ENCODE data around the gene ZNF500. TPM values are rescaled to one million over a fixed set of nuclear protein-coding genes. Genes with fewer than 3 reads are reported as not detected.
A peak's percentile ranks its signal among the peaks of the same experiment; 100 is the strongest.

Gene ZNF500
- total and polyA plus RNA-seq, 2 donors (not counting 3 experiments of a cell fraction or from before 2014, with no cell fraction given) = 8.6 to 13.5 TPM

DNA sequence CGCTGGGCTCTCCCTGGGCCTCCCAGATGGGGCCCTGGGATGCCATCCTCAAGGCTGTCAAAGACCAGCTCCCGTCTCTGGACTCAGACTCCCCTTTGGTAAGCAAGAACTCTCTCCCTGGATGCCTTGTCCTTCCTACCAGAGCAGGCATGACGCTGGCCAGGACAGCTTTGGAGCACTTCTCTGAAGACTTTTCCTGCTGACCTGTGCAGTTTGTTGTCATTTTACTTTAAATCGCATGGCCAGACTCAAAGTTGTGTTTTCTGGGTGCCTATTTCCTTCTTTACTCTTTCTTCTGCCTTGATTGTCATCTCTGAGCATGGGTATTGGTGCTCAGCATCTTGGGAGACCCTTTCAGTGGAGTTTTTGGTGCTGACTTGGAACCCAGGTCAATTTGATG is 30.4 kb downstream of the ZNF500 start:
- Histone ChIP-seq H2AFZ (ENCODE audit: low read depth, low read length) (no peak overlapping the region), H4K20me1 (replicated peaks; ENCODE audit: control insufficient read depth, extremely low read depth, insufficient read depth, low read length) (no peaks in the 10 kb centered on the region), H3K4me2 (ENCODE audit: insufficient read depth, low read length) (no peak overlapping the region), H3K4me3 (replicated peaks in 1 of 3; ENCODE audit: insufficient read depth in 1 of 3, low read depth in 1 of 3, low read length in 3 of 3) (no peak overlapping the region), H3K36me3 (ENCODE audit: control insufficient read depth in 2 of 2, extremely low read depth in 1 of 2, insufficient read depth in 2 of 2, low read length in 2 of 2) (no peaks in the 10 kb centered on the region), H3K27ac (ENCODE audit: insufficient read depth, low read depth, low read length) (no peak overlapping the region), H3K9me1 (replicated peaks; ENCODE audit: control insufficient read depth, extremely low read depth, insufficient read depth, low read length) (no peaks in the 10 kb centered on the region), H3K27me3 (ENCODE audit: control insufficient read depth in 2 of 2, insufficient read depth in 2 of 2, low read length in 2 of 2) (no peaks in the 10 kb centered on the region), H3K9ac (replicated peaks; ENCODE audit: extremely low read depth, insufficient read depth, low read length) (no peak overlapping the region), H3K9me3 (replicated peaks; ENCODE audit: control insufficient read depth, insufficient read depth, low read length) (no peaks in the 10 kb centered on the region), H3K79me2 (ENCODE audit: control insufficient read depth, insufficient read depth, low read length) (peaks cover 9% of the 10 kb centered on the region), H3K4me1 (ENCODE audit: control insufficient read depth, extremely low read depth, insufficient read depth, low read length) (peaks cover 5% of the 10 kb centered on the region)
- intact Hi-C loops (cut with micrococcal nuclease) = no loop called here
- dilution Hi-C loops (cut with MboI; ENCODE audit: extremely low pct_ligation_motif_present, low sequenced_read_pairs) = no loop called here
- ChIA-PET POLR2A (no interaction called here), CTCF (no interaction called here)
- FAIRE-seq = no peak
- no peak for DNase-seq (ENCODE audit: low read depth, low spot score)
- BruUV-seq (replicated peaks) = no TSS peak
- no peak for TF ChIP-seq FOS (IDR thresholded peaks at IDR 0.05; ENCODE audit: borderline replicate concordance, insufficient read depth, low read length)

DNA sequence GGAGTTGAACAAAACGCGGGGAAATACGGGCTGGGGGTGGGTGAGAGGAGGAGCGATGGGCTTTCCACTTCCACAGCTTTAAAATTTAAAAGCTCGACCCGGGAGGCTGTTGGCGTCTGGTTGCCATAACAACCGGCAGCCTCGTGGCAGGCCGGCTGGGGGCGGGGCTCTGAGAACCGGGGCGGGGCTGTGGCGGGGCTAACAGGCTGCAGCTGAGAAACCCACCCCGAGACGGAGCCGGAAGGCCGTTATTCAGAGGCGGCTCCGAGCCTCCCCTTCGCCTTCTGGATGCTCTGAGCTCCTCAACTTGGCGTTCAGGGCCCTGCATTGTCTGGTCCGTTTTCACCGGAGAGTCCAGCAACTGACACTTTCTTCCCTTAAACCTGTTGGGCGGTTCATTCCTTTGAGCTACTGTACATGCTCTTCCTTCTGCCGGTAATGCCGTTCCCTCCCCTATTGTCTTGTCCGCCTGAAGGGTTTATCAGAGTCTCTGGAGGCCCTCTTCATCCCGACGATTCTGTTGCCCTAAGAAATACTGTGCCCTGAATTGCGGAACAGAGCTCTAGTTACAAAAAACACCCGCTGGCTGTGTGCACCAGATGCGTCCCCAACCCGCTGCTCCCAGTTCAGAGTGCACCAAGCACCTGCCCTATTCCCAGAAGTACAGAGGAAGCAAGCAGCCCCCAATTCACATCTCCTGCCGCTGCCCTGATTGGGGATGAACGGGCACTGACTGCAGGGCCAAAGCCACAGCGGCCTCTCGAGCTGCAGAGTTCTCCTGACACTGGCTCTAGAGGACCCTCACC is 32.0 kb downstream of the ZNF500 start:
- DNase-seq (ENCODE audit: low read depth, low spot score) = peak; percentile 77
- Histone ChIP-seq H3K79me2 (ENCODE audit: control insufficient read depth, insufficient read depth, low read length) (peaks cover 9% of the 10 kb centered on the region), H3K9me1 (replicated peaks; ENCODE audit: control insufficient read depth, extremely low read depth, insufficient read depth, low read length) (no peaks in the 10 kb centered on the region), H3K4me3 (replicated peaks in 1 of 3; ENCODE audit: insufficient read depth in 1 of 3, low read depth in 1 of 3, low read length in 3 of 3) (peak overlapping the region; percentile 62 to 100 (median 76)), H3K4me2 (ENCODE audit: insufficient read depth, low read length) (peak overlapping the region; percentile 91), H4K20me1 (replicated peaks; ENCODE audit: control insufficient read depth, extremely low read depth, insufficient read depth, low read length) (no peaks in the 10 kb centered on the region), H2AFZ (ENCODE audit: low read depth, low read length) (peak overlapping the region; percentile 99), H3K36me3 (ENCODE audit: control insufficient read depth in 2 of 2, extremely low read depth in 1 of 2, insufficient read depth in 2 of 2, low read length in 2 of 2) (peaks cover 0 to under 1% of the 10 kb centered on the region in 2 experiments), H3K27ac (ENCODE audit: insufficient read depth, low read depth, low read length) (peak overlapping the region; percentile 46), H3K4me1 (ENCODE audit: control insufficient read depth, extremely low read depth, insufficient read depth, low read length) (peaks cover 5% of the 10 kb centered on the region), H3K9ac (replicated peaks; ENCODE audit: extremely low read depth, insufficient read depth, low read length) (peak overlapping the region; percentile 56), H3K27me3 (ENCODE audit: control insufficient read depth in 2 of 2, insufficient read depth in 2 of 2, low read length in 2 of 2) (no peaks in the 10 kb centered on the region), H3K9me3 (replicated peaks; ENCODE audit: control insufficient read depth, insufficient read depth, low read length) (no peaks in the 10 kb centered on the region)
- FAIRE-seq = peak; percentile 88
- BruUV-seq (replicated peaks) = no TSS peak
- dilution Hi-C loops (cut with MboI; ENCODE audit: extremely low pct_ligation_motif_present, low sequenced_read_pairs) (no loop called here), intact Hi-C loops (cut with micrococcal nuclease) (loop anchor here (1.0 to 2.0 kb wide), 6 partner anchors 32 to 221 kb away; partner anchors contain the start of genes NUDT16L1, ROGDI and ZNF500)
- TF ChIP-seq, protein P1, sequence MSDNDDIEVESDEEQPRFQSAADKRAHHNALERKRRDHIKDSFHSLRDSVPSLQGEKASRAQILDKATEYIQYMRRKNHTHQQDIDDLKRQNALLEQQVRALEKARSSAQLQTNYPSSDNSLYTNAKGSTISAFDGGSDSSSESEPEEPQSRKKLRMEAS (IDR thresholded peaks at IDR 0.05; ENCODE audit: insufficient read depth, insufficient read length) = peak; percentile 62
- TF ChIP-seq POLR2A (IDR thresholded peaks at IDR 0.05; ENCODE audit: low read depth, low read length) (peak; percentile 83), FOS (IDR thresholded peaks at IDR 0.05; ENCODE audit: borderline replicate concordance, insufficient read depth, low read length) (no peak), POLR2AphosphoS5 (IDR thresholded peaks at IDR 0.05; ENCODE audit: insufficient read depth, low read depth, low read length) (peak; percentile 25)
- ChIA-PET CTCF (interaction anchor here (0.8 to 1.9 kb wide), 9 partner anchors 9 to 223 kb away, joined by 3 to 6 read pairs (median 4); partner anchors contain the start of genes MGRN1 and SEC14L5), POLR2A (interaction anchor here (0.7 to 1.4 kb wide), 3 partner anchors 32 to 119 kb away, joined by 3 to 8 read pairs (median 4); no protein-coding TSS in a partner anchor)
